GM23338 (cell line): ENCODE measurements around the gene MLLT3. TPM values are rescaled to one million over a fixed set of nuclear protein-coding genes. Genes with fewer than 3 reads are reported as not detected.

Experiments used
- ATAC-seq: fragments of 200-7000 bp; cut with Tn5 transposase; 3 replicates; pipeline ENCODE4 v1.9.1; 2020
- DNase-seq: peaks from one replicate; pipeline ENCODE4 v3.0.0-alpha.2; 2015; ENCODE audit warnings: low spot score
- H2AFZ ChIP-seq: fragments of 200-600 bp; sonication (generic); 2 replicates; pipeline ENCODE4 v1.8.0; 2016; ENCODE audit warnings: antibody characterized with exemption, mild to moderate bottlenecking, moderate library complexity
- H3F3A ChIP-seq: fragments of 200-600 bp; sonication (generic); replicated peaks from 2 replicates; pipeline ENCODE4 v1.8.0; 2017; ENCODE audit warnings: antibody characterized with exemption, mixed run types, low read depth
- H3K27ac ChIP-seq: fragments of 200-600 bp; sonication (generic); 2 replicates; pipeline ENCODE4 v1.6.1; 2016; ENCODE audit warnings: low read depth
- H3K27me3 ChIP-seq: fragments of 200-600 bp; sonication (generic); 2 replicates; pipeline ENCODE4 v1.8.0; 2016; ENCODE audit warnings: mild to moderate bottlenecking, mixed run types, moderate library complexity; ENCODE audit not compliant: insufficient read depth
- H3K36me3 ChIP-seq: fragments of 200-600 bp; sonication (generic); 2 replicates; pipeline ENCODE4 v1.8.0; 2016; ENCODE audit warnings: mild to moderate bottlenecking; ENCODE audit not compliant: insufficient read depth
- H3K4me1 ChIP-seq: fragments of 200-600 bp; sonication (generic); 2 replicates; pipeline ENCODE4 v1.8.0; 2016; ENCODE audit warnings: mild to moderate bottlenecking, moderate library complexity; ENCODE audit not compliant: insufficient read depth
- H3K4me2 ChIP-seq: fragments of 200-600 bp; sonication (generic); 2 replicates; pipeline ENCODE4 v1.7.1; 2017; ENCODE audit warnings: mixed run types
- H3K4me3 ChIP-seq: fragments of 200-600 bp; sonication (generic); 2 replicates; pipeline ENCODE4 v1.6.1; 2016; ENCODE audit warnings: mixed run types
- H3K79me2 ChIP-seq: fragments of 200-600 bp; sonication (generic); replicated peaks from 2 replicates; pipeline ENCODE4 v1.8.0; 2017; ENCODE audit warnings: mild to moderate bottlenecking; ENCODE audit not compliant: insufficient read depth
- H3K9me2 ChIP-seq: fragments of 200-600 bp; sonication (generic); 2 replicates; pipeline ENCODE4 v1.8.0; 2017; ENCODE audit not compliant: insufficient read depth
- H4K20me1 ChIP-seq: fragments of 200-600 bp; sonication (generic); replicated peaks from 2 replicates; pipeline ENCODE4 v1.8.0; 2017; ENCODE audit warnings: mild to moderate bottlenecking; ENCODE audit not compliant: insufficient read depth
- H3K27ac Mint-ChIP-seq: 2 replicates; pipeline ENCODE4 v1.8.0; 2020; ENCODE audit warnings: inconsistent platforms, mild to moderate bottlenecking, moderate library complexity, mixed read lengths
- H3K27me3 Mint-ChIP-seq: 3 replicates; pipeline ENCODE4 v1.8.0; 2022; ENCODE audit warnings: low read depth, mild to moderate bottlenecking, moderate library complexity, mixed read lengths, inconsistent platforms; ENCODE audit not compliant: insufficient read depth, poor library complexity
- H3K36me3 Mint-ChIP-seq: 3 replicates; pipeline ENCODE4 v1.8.0; 2021; ENCODE audit warnings: low read depth, mild to moderate bottlenecking, inconsistent platforms, moderate library complexity, mixed read lengths
- H3K4me1 Mint-ChIP-seq: 3 replicates; pipeline ENCODE4 v1.8.0; 2020; ENCODE audit warnings: mild to moderate bottlenecking, inconsistent platforms, mixed read lengths
- H3K4me3 Mint-ChIP-seq: 3 replicates; pipeline ENCODE4 v1.8.0; 2021; ENCODE audit warnings: moderate library complexity, mild to moderate bottlenecking, inconsistent platforms, mixed read lengths
- H3K9me3 Mint-ChIP-seq: 3 replicates; pipeline ENCODE4 v1.8.0; 2020; ENCODE audit warnings: moderate library complexity, mild to moderate bottlenecking, inconsistent platforms, mixed read lengths
- CREB1 ChIP-seq: fragments of 250-450 bp; sonication (Bioruptor Pico); IDR thresholded peaks from 2 replicates; pipeline ENCODE4 v1.5.0; 2020; ENCODE audit warnings: low read depth, mild to moderate bottlenecking, moderate library complexity
- EZH2 ChIP-seq: fragments of 200-600 bp; sonication (generic); IDR thresholded peaks from one replicate; pipeline ENCODE4 v1.8.0; 2017; ENCODE audit warnings: antibody characterized with exemption, mild to moderate bottlenecking, low read depth; ENCODE audit not compliant: unreplicated experiment
- EZH2phosphoT487 ChIP-seq: fragments of 200-600 bp; sonication (generic); IDR thresholded peaks from one replicate; pipeline ENCODE4 v1.8.1; 2018; ENCODE audit warnings: antibody characterized with exemption; ENCODE audit not compliant: unreplicated experiment
- POLR2AphosphoS5 ChIP-seq: IDR thresholded peaks from 2 replicates; pipeline ENCODE4 v1.6.1; 2016; ENCODE audit warnings: antibody characterized with exemption, low read depth
- STAT1 ChIP-seq: IDR thresholded peaks from one replicate; pipeline ENCODE4 v1.6.1; 2016; ENCODE audit warnings: antibody characterized with exemption; ENCODE audit not compliant: unreplicated experiment
- ZNF114 ChIP-seq: fragments of 250-450 bp; sonication (Bioruptor Pico); IDR thresholded peaks from 2 replicates; pipeline ENCODE4 v1.5.0; 2020; ENCODE audit warnings: mild to moderate bottlenecking, moderate library complexity
- ZNF331 ChIP-seq: fragments of 250-450 bp; sonication (Bioruptor Pico); IDR thresholded peaks from 2 replicates; pipeline ENCODE4 v1.5.0; 2020; ENCODE audit warnings: low read depth, mild to moderate bottlenecking, moderate library complexity
- ZNF462 ChIP-seq: fragments of 250-450 bp; sonication (Bioruptor Pico); IDR thresholded peaks from 2 replicates; pipeline ENCODE4 v1.5.0; 2020; ENCODE audit warnings: mild to moderate bottlenecking, moderate library complexity
- polyA plus RNA-seq: library from polyadenylated mRNA; unstranded; fragments of >200 nt; fragmentation: Nextera tagmentation; extraction: Ambion mirVana; gene quantifications from 2 replicates; pipeline ENCODE4 v1.2.1, GENCODE V29; 2016
- total RNA-seq: library from RNA; depleted of rRNA; stranded (reverse); fragments of >200 nt; shearing (Covaris generic); gene quantifications from 2 replicates; pipeline ENCODE4 v1.2.3, GENCODE V29; 2014
- TF ChIP-seq, protein P1 (sequence below): IDR thresholded peaks from 2 replicates; pipeline ENCODE4 v1.6.1; 2016; ENCODE audit warnings: antibody characterized with exemption

MLLT3 gene
- total and polyA plus RNA-seq, 2 experiments from 2014 or later = 7.5 to 9.5 TPM

- H3K9me3 Mint-ChIP-seq = no peaks in the 10 kb centered on the region
Measured at GRCh38 chr9:20382460-20383071, 239.7 kb downstream of the MLLT3 start.

More at GRCh38 chr9:20382460-20383071, 239.7 kb downstream of the MLLT3 start:
- no peak for TF ChIP-seq STAT1
- TF ChIP-seq, protein P1, sequence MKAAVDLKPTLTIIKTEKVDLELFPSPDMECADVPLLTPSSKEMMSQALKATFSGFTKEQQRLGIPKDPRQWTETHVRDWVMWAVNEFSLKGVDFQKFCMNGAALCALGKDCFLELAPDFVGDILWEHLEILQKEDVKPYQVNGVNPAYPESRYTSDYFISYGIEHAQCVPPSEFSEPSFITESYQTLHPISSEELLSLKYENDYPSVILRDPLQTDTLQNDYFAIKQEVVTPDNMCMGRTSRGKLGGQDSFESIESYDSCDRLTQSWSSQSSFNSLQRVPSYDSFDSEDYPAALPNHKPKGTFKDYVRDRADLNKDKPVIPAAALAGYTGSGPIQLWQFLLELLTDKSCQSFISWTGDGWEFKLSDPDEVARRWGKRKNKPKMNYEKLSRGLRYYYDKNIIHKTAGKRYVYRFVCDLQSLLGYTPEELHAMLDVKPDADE = no peak
- no peak for TF ChIP-seq EZH2
- TF ChIP-seq ZNF114 (CRISPR knock-in tag) = no peak
- TF ChIP-seq ZNF331 (CRISPR knock-in tag) = no peak
- TF ChIP-seq POLR2AphosphoS5 = no peak
- no peak for TF ChIP-seq EZH2phosphoT487
- no peak for TF ChIP-seq ZNF462
- TF ChIP-seq CREB1 (CRISPR knock-in tag) = no peak
- Histone ChIP-seq H3K79me2 (no peaks in the 10 kb centered on the region), H3K36me3 (no peaks in the 10 kb centered on the region), H3K4me2 (0 out of 2 replicates have a peak overlapping the region, but pooled peaks have one; percentile 1), H3F3A (no peaks in the 10 kb centered on the region), H3K27me3 (no peaks in the 10 kb centered on the region), H3K4me3 (no peak overlapping the region), H3K4me1 (peaks cover 12% of the 10 kb centered on the region), H3K27ac (no peak overlapping the region), H4K20me1 (no peaks in the 10 kb centered on the region), H3K9me2 (no peaks in the 10 kb centered on the region), H2AFZ (no peak overlapping the region)
- peaks cover 10% of the 10 kb centered on the region; the same call in 2 of the 3 replicates for H3K4me1 Mint-ChIP-seq
- H3K36me3 Mint-ChIP-seq = no peaks in the 10 kb centered on the region
- H3K4me3 Mint-ChIP-seq = no peak overlapping the region
- DNase-seq (peak; percentile 22), ATAC-seq (peak; percentile 46; the same call in 2 of the 3 replicates)
- no peak overlapping the region for H3K27ac Mint-ChIP-seq
- no peaks in the 10 kb centered on the region for H3K27me3 Mint-ChIP-seq
